Measurements from ENCODE around the gene KLHL22.

DNA sequence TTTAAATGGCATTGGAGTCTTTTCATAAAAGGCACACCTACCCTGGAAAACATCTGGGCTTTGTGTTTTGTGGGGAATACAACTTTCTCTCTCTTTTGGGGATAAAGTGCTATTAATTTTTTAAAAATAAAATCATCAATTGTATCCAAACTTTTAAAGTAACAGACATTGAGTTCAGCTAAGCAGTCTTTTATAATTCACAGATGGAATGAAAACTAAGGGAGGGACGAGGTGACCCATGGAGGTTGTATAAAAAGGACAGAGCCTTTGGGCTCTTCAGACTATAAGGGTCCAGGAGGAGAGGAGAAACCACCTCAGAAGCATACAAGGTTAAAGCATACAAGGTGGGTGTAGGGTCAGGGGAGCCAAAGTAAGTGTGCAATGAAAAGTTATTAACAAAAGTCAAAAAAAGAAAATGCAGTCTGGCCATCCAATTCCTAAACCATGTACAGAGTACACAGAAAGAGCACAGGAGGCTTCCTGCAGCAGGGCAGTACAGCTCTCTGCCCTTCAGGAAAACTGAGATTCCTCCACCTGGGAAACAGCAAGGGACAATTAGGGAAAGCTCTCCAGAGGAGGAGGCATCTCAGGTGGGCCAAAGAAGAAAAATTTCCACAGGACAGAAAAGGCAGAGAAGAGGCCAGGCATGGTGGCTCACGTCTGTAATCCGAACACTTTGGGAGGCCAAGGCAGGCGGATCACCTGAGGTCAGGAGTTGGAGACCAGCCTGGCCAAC lies 10.5 kb downstream of the KLHL22 start:
- TF ChIP-seq, protein P1, sequence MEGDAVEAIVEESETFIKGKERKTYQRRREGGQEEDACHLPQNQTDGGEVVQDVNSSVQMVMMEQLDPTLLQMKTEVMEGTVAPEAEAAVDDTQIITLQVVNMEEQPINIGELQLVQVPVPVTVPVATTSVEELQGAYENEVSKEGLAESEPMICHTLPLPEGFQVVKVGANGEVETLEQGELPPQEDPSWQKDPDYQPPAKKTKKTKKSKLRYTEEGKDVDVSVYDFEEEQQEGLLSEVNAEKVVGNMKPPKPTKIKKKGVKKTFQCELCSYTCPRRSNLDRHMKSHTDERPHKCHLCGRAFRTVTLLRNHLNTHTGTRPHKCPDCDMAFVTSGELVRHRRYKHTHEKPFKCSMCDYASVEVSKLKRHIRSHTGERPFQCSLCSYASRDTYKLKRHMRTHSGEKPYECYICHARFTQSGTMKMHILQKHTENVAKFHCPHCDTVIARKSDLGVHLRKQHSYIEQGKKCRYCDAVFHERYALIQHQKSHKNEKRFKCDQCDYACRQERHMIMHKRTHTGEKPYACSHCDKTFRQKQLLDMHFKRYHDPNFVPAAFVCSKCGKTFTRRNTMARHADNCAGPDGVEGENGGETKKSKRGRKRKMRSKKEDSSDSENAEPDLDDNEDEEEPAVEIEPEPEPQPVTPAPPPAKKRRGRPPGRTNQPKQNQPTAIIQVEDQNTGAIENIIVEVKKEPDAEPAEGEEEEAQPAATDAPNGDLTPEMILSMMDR (IDR thresholded peaks at IDR 0.05; ENCODE audit: low read length) = no peak
- no peak for TF ChIP-seq EZH2 (IDR thresholded peaks at IDR 0.05; ENCODE audit: borderline replicate concordance, low read length)

Data from OCI-LY1 (cell line).